AG10803 (cell line): ENCODE data around the gene ZKSCAN3.

ENCODE experiments used
- DNase-seq: peaks from one replicate; pipeline ENCODE4 v3.0.0; 2010; ENCODE audit warnings: low read depth
- H3K4me3 ChIP-seq: 2 replicates; pipeline ENCODE4 v1.5.1; 2011; ENCODE audit warnings: mild to moderate bottlenecking, low read length, control low read depth
- TF ChIP-seq, protein P1 (sequence below): conservative IDR thresholded peaks from 2 replicates; pipeline ENCODE4 v1.5.1; 2011; ENCODE audit warnings: mild to moderate bottlenecking, low read length, control low read depth, inconsistent platforms

Gene ZKSCAN3

DNA sequence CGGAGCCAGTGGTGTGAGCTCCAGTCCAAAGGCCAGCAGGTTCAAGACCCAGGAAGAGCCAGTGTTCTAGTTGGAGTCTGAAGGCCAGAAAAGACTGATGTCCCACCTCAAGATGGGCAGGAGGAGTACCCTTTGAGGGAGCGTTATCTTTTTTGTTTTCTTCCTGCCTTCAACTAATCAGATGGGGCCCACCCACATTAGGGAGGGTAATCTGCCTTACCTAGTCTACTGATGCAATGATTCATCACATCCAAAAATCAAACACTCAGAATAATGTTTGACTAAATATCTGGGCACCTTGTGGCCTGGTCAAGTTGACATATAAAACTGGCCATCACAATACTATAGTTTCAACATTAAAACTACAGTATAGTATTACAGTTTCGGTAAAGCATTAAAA, 19.7 kb downstream of the ZKSCAN3 start:
- no peak for DNase-seq
- H3K4me3 ChIP-seq: no peak overlapping the region
- TF ChIP-seq, protein P1, sequence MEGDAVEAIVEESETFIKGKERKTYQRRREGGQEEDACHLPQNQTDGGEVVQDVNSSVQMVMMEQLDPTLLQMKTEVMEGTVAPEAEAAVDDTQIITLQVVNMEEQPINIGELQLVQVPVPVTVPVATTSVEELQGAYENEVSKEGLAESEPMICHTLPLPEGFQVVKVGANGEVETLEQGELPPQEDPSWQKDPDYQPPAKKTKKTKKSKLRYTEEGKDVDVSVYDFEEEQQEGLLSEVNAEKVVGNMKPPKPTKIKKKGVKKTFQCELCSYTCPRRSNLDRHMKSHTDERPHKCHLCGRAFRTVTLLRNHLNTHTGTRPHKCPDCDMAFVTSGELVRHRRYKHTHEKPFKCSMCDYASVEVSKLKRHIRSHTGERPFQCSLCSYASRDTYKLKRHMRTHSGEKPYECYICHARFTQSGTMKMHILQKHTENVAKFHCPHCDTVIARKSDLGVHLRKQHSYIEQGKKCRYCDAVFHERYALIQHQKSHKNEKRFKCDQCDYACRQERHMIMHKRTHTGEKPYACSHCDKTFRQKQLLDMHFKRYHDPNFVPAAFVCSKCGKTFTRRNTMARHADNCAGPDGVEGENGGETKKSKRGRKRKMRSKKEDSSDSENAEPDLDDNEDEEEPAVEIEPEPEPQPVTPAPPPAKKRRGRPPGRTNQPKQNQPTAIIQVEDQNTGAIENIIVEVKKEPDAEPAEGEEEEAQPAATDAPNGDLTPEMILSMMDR: no peak

DNA sequence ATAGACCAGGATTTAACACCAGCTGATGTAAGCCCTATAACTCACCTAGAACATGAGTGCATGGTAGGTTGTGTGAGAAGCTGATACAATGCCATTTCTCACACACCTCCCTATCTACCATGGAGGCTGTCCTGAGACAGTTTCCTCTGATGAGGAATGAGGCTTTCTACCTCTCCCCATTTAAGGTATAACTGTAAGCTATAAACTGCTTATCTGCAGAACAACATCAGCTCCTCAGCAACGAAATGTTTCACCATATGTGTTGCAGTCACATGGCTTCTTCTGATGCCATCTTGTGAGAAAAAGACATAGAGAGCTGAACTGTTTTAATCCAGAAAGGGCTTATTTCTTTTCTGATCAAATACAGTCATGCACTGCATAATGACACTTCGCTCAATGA, 20.7 kb downstream of the ZKSCAN3 start:
- DNase-seq: no peak
- H3K4me3 ChIP-seq: no peak overlapping the region
- TF ChIP-seq, protein P1: no peak

DNA sequence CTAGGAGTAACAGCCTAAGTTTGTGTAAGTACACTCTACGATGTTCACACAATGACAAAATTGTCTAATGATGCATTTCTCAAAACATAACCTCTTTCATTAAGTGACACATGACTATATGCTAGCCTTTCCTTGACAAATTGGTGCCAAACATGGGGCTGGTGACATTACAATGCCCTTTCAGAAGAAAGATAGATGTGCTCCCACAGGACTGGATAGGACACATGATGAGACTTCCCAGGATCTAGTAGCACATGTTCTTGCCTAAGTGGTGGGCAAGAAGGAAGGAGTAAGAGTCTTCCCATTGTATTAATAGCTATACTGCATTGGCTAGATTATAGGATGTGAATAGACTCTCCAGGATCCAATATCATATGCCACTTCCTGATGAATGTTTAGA, 21.5 kb downstream of the ZKSCAN3 start:
- no peak for DNase-seq

DNA sequence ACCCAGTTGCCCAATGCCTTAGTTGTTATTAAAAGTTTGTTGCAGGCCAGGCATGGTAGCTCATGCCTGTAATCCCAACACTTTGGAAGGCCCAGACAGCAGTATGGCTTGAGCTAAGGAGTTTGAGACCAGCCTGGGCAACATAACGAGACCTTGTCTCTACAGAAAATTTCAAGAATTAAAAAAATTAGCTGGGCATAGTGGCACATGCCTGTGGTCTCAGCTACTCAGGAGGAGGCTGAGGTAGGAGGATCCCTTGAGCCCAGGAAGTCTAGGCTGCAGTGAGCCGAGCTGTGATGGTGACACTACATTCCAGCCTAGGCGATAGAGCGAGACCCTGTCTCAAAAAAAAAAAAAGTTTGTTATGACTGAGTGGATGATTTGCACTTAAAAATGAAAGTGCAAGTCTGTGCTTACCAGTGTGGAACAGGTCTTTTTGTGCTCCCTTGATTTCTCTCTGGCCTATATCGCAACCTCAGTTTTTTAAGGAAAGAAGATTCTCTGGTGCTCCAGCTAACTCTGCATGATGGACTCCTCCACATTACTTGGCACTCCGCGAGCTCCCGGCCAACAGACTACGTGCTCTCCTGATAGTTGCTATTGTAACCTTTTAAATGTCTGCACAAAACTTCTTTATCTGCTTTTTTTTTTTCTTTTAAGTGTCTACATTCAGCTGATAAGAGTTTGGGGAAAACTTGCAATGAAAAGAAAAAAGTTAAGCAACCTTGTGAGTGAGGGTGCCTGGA, 22.1 kb downstream of the ZKSCAN3 start:
- DNase-seq: no peak
- TF ChIP-seq, protein P1: no peak
- no peak overlapping the region for H3K4me3 ChIP-seq

More for the DNA sequence above, 21.5 kb downstream of the ZKSCAN3 start:
- TF ChIP-seq, protein P1: no peak
- no peak overlapping the region for H3K4me3 ChIP-seq

DNA sequence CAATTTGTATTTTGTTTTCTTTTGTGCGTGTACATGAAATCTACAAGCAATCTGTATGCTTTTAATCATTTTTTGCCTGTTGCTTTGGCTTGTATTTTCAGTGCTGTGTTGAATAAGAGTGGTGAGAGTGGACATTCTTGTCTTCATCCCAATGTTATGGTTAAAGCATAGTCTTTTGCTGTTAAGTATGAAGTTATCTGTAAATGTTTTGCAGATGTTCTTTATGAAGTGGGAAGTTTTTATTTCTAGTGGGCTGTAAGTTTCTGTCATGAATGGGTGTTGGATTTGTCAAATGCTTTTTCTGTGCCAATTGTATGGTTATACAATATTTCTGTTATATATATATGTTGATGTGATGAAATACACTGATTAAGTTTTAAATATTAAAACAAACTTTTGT, 24.2 kb downstream of the ZKSCAN3 start:
- TF ChIP-seq, protein P1: no peak
- H3K4me3 ChIP-seq: no peak overlapping the region
- no peak for DNase-seq

DNA sequence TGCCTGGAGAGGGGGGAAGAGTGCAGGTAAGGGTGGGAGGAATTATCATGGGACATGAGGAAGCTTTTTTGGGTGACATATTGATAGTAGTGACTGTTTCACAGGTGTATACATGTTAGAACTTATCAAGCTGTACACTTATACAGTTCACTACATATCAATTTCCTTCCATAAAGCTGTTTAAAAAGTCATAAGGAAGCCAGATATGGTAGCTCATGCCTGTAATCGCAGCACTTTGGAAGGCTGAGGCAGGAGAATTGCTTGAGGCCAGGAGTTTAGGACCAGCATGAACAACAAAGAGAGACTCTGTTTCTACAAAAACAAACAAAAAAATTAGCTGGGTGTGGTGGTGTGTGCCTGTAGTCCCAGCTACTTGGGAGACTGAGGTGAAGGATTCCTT, 28.1 kb downstream of the ZKSCAN3 start:
- DNase-seq: no peak
- no peak overlapping the region for H3K4me3 ChIP-seq
- TF ChIP-seq, protein P1: no peak

DNA sequence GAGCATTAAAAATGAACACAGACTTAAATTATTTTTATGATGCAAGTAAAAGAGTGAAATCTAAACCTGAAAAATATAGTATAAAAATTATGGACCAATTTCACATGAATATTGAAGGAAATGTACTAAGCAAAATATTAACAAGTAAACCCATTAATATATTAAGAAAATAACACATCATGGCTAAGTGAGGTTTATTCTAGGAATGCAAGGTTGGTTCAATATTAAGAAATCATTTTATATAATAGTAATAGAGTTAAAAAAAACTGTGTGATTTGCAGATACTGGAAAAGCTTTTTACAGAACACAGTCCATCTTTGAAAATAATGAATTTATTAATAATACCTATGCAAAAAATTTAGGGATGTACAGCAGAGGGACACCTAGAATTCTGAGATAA, 28.9 kb downstream of the ZKSCAN3 start:
- TF ChIP-seq, protein P1: no peak
- no peak overlapping the region for H3K4me3 ChIP-seq
- DNase-seq: no peak
